IMR-90 (cell line): ENCODE measurements around the gene CEP128. TPM values are rescaled to one million over a fixed set of nuclear protein-coding genes. Genes with fewer than 3 reads are reported as not detected.

Experiments used
- ATAC-seq: fragments of 200-7000 bp; cut with Tn5 transposase; 2 replicates; pipeline ENCODE4 v1.9.1; 2020; ENCODE audit warnings: low read depth, mild to moderate bottlenecking, moderate library complexity
- BruUV-seq: library from RNA; stranded (reverse); fragments of 400-500 nt; replicated peaks from 2 replicates; lab custom pipeline; 2021; lab: Mats Ljungman, UMichigan
- CTCF ChIA-PET: fragments of 300-600 bp; formaldehyde crosslinking; extraction: SDS; loops from one replicate; lab custom pipeline; 2021; ENCODE audit warnings: antibody characterized with exemption; lab: Yijun Ruan, JAX
- POLR2A ChIA-PET: fragments of 300-600 bp; sonication (Branson Sonifier 250); formaldehyde crosslinking; loops from one replicate; lab custom pipeline; 2022; ENCODE audit warnings: antibody characterized with exemption; ENCODE audit not compliant: unreplicated experiment; lab: Charles Lee
- DNase-seq: peaks from one replicate; pipeline ENCODE4 v3.0.0; 2013
- H2AFZ ChIP-seq: replicated peaks from 2 replicates; pipeline ENCODE3; 2013; ENCODE audit warnings: low read length, mild to moderate bottlenecking; ENCODE audit not compliant: poor library complexity
- H2AK5ac ChIP-seq: 2 replicates; pipeline ENCODE4 v1.6.1; 2013; ENCODE audit warnings: low read depth, low read length, inconsistent platforms
- H2AK9ac ChIP-seq: replicated peaks from 2 replicates; pipeline ENCODE3; 2013; ENCODE audit warnings: mild to moderate bottlenecking, low read depth, low read length, moderate library complexity; ENCODE audit not compliant: poor library complexity
- H2BK120ac ChIP-seq: 2 replicates; pipeline ENCODE4 v1.6.1; 2013; ENCODE audit warnings: low read depth, low read length, inconsistent platforms
- H2BK15ac ChIP-seq: 3 replicates; pipeline ENCODE4 v1.6.1; 2013; ENCODE audit warnings: low read depth, low read length, inconsistent platforms
- H2BK20ac ChIP-seq: 2 replicates; pipeline ENCODE4 v1.6.1; 2013; ENCODE audit warnings: low read depth, mild to moderate bottlenecking, inconsistent platforms, low read length, moderate library complexity
- H2BK5ac ChIP-seq: 2 replicates; pipeline ENCODE4 v1.6.1; 2013; ENCODE audit warnings: mild to moderate bottlenecking, low read depth, low read length, inconsistent platforms; ENCODE audit not compliant: poor library complexity, severe bottlenecking
- H3K14ac ChIP-seq: replicated peaks from 2 replicates; pipeline ENCODE4 v1.6.1; 2013; ENCODE audit warnings: low read depth, low read length, inconsistent platforms
- H3K18ac ChIP-seq: 2 replicates; pipeline ENCODE4 v1.6.1; 2013; ENCODE audit warnings: low read depth, low read length, control low read depth
- H3K23ac ChIP-seq: 2 replicates; pipeline ENCODE4 v1.6.1; 2013; ENCODE audit warnings: low read depth, low read length, inconsistent platforms
- H3K27ac ChIP-seq: 2 replicates; pipeline ENCODE4 v1.5.1; 2013; ENCODE audit warnings: mild to moderate bottlenecking, control low read depth, low read length; ENCODE audit not compliant: insufficient read depth
- H3K27me3 ChIP-seq: 2 replicates; pipeline ENCODE4 v1.6.1; 2013; ENCODE audit warnings: low read length; ENCODE audit not compliant: control insufficient read depth, insufficient read depth
- H3K36me3 ChIP-seq: 2 replicates; pipeline ENCODE4 v1.6.1; 2013; ENCODE audit warnings: low read length, mixed read lengths; ENCODE audit not compliant: control insufficient read depth, insufficient read depth
- H3K4ac ChIP-seq: 2 replicates; pipeline ENCODE4 v1.6.1; 2013; ENCODE audit warnings: low read depth, low read length, inconsistent platforms
- H3K4me1 ChIP-seq: 2 replicates; pipeline ENCODE4 v1.6.1; 2013; ENCODE audit warnings: low read length, mixed read lengths; ENCODE audit not compliant: control insufficient read depth, insufficient read depth
- H3K4me2 ChIP-seq: 2 replicates; pipeline ENCODE4 v1.6.1; 2013; ENCODE audit warnings: low read depth, mild to moderate bottlenecking, control low read depth, low read length, moderate library complexity
- H3K4me3 ChIP-seq: 2 replicates; pipeline ENCODE4 v1.5.1; 2013; ENCODE audit warnings: low read depth, mild to moderate bottlenecking, control low read depth, low read length, moderate library complexity; ENCODE audit not compliant: insufficient read depth
- H3K56ac ChIP-seq: 2 replicates; pipeline ENCODE4 v1.6.1; 2013; ENCODE audit warnings: low read length, inconsistent platforms; ENCODE audit not compliant: insufficient read depth; ENCODE audit errors: extremely low read depth
- H3K79me1 ChIP-seq, 2 experiments: 2 replicates each; pipeline ENCODE4 v1.6.1; 2013; ENCODE audit warnings: low read length in 2 of 2, inconsistent platforms in 1 of 2, low read depth in 1 of 2
- H3K9ac ChIP-seq: 2 replicates; pipeline ENCODE4 v1.6.1; 2013; ENCODE audit warnings: low read depth, low read length, control low read depth
- H3K9me1 ChIP-seq: 2 replicates; pipeline ENCODE4 v1.6.1; 2013; ENCODE audit warnings: low read length, inconsistent platforms; ENCODE audit not compliant: insufficient read depth
- H3K9me3 ChIP-seq: 2 replicates; pipeline ENCODE4 v1.6.1; 2013; ENCODE audit warnings: low read length; ENCODE audit not compliant: control insufficient read depth, insufficient read depth
- H4K20me1 ChIP-seq: 2 replicates; pipeline ENCODE4 v1.6.1; 2013; ENCODE audit warnings: low read length, inconsistent platforms; ENCODE audit not compliant: insufficient read depth
- H4K5ac ChIP-seq: 2 replicates; pipeline ENCODE4 v1.6.1; 2013; ENCODE audit warnings: mild to moderate bottlenecking, low read depth, low read length, control low read depth
- H4K8ac ChIP-seq, 2 experiments: 2 replicates each; pipeline ENCODE4 v1.6.1; 2013; ENCODE audit warnings: low read depth in 2 of 2, low read length in 2 of 2, control low read depth in 1 of 2, inconsistent platforms in 1 of 2
- H4K91ac ChIP-seq: 2 replicates; pipeline ENCODE4 v1.6.1; 2013; ENCODE audit warnings: low read depth, low read length, inconsistent platforms; ENCODE audit not compliant: insufficient read depth
- BHLHE40 ChIP-seq: fragments of 150-350 bp; IDR thresholded peaks from 2 replicates; pipeline ENCODE4 v1.6.1; 2016; ENCODE audit warnings: mild to moderate bottlenecking, low read depth, low read length
- CEBPB ChIP-seq: IDR thresholded peaks from 2 replicates; pipeline ENCODE4 v1.6.1; 2012; ENCODE audit warnings: low read depth, low read length, improper control_type of control experiment
- CTCF ChIP-seq: conservative IDR thresholded peaks from 2 replicates; pipeline ENCODE4 v1.5.1; 2012; ENCODE audit warnings: mild to moderate bottlenecking, low read depth, low read length, improper control_type of control experiment
- ELK1 ChIP-seq: fragments of 150-350 bp; IDR thresholded peaks from 2 replicates; pipeline ENCODE4 v1.6.1; 2016; ENCODE audit warnings: low read depth, mild to moderate bottlenecking, low read length, moderate library complexity, borderline replicate concordance
- MXI1 ChIP-seq: IDR thresholded peaks from 2 replicates; pipeline ENCODE4 v1.6.1; 2012; ENCODE audit warnings: low read depth, mild to moderate bottlenecking, low read length, moderate library complexity, borderline replicate concordance
- POLR2A ChIP-seq: IDR thresholded peaks from 2 replicates; pipeline ENCODE4 v1.6.1; 2012; ENCODE audit warnings: mild to moderate bottlenecking, low read depth, low read length
- RAD21 ChIP-seq: IDR thresholded peaks from 2 replicates; pipeline ENCODE4 v1.6.1; 2012; ENCODE audit warnings: low read length, improper control_type of control experiment
- RFX5 ChIP-seq: IDR thresholded peaks from 2 replicates; pipeline ENCODE4 v1.8.0; 2012; ENCODE audit warnings: low read depth, mild to moderate bottlenecking, low read length, moderate library complexity
- SMC3 ChIP-seq: fragments of 150-350 bp; IDR thresholded peaks from 2 replicates; pipeline ENCODE4 v1.6.1; 2016; ENCODE audit warnings: low read depth, mild to moderate bottlenecking, antibody characterized with exemption, low read length, moderate library complexity
- USF2 ChIP-seq: fragments of 150-350 bp; IDR thresholded peaks from 2 replicates; pipeline ENCODE4 v1.6.1; 2017; ENCODE audit warnings: mild to moderate bottlenecking, antibody characterized with exemption, low read length, low read depth
- WGBS, 2 experiments: methylation state at CpG; one replicate each; pipeline versions ENCODE4 v1.1.5 to v1.1.7; 2013; ENCODE audit warnings: missing lambda C conversion rate in 2 of 2; ENCODE audit not compliant: insufficient read length in 1 of 2; ENCODE audit errors: extremely low coverage in 2 of 2; 5-methylcytosine and 5-hydroxymethylcytosine counted together
- dilution Hi-C: fragments of 300-500 bp; cut with HindIII; formaldehyde crosslinking; loops from one replicate; pipeline ENCODE4 v1.14.3; 2018; ENCODE audit warnings: low sequenced_read_pairs; ENCODE audit not compliant: unreplicated experiment
- in situ Hi-C: fragments of 300-500 bp; cut with MboI; formaldehyde crosslinking; loops from 3 replicates; pipeline ENCODE4 v1.14.3; 2019; ENCODE audit warnings: low sequenced_read_pairs, inconsistent platforms, mixed read lengths
- intact Hi-C: fragments of 100-400 bp; cut with micrococcal nuclease; formaldehyde crosslinking; loops from 2 replicates; pipeline ENCODE4 v1.10.0; 2022
- polyA plus RNA-seq, 3 experiments: library from polyadenylated mRNA; depleted of rRNA; stranded (reverse); fragments of >200 nt; gene quantifications; 2 replicates each; pipeline ENCODE4 v1.2.3, GENCODE V29; 2012; ENCODE audit warnings: low replicate concordance in 1 of 3
- total RNA-seq: library from RNA; depleted of rRNA; stranded (reverse); fragments of >200 nt; gene quantifications from 2 replicates; pipeline ENCODE4 v1.2.3, GENCODE V29; 2012

CEP128 gene
- total and polyA plus RNA-seq, 2 of the 4 experiments (the other 2 are of a cell fraction), result 1.9 to 5.7 TPM

GRCh38 chr14:80784820-80785219, 156.7 kb downstream of the CEP128 start:
- 0 out of 2 replicates have a peak, but pooled peaks have one; percentile 21 for TF ChIP-seq SMC3
- no peak for TF ChIP-seq ELK1
- TF ChIP-seq RFX5, result no peak
- TF ChIP-seq MXI1, result no peak
- peak; percentile 49 for TF ChIP-seq RAD21
- TF ChIP-seq POLR2A, result no peak
- TF ChIP-seq BHLHE40, result no peak
- TF ChIP-seq CTCF, result peak; percentile 44; the same call in 1 of the 2 replicates
- TF ChIP-seq CEBPB, result no peak
- no peak for TF ChIP-seq USF2
- POLR2A ChIA-PET, result no interaction called here
- Histone ChIP-seq H3K4me3 (no peak overlapping the region), H4K5ac (no peak overlapping the region), H3K79me1 (0 out of 4 replicates have a peak, but pooled peaks cover 0 to 3% of the 10 kb centered on the region in 2 experiments), H3K18ac (no peak overlapping the region), H2BK120ac (peak overlapping the region; percentile 61; the same call in 1 of the 2 replicates), H4K8ac (no peak overlapping the region), H2AFZ (no peak overlapping the region), H3K27ac (no peak overlapping the region), H2AK9ac (no peak overlapping the region), H4K91ac (no peak overlapping the region), H3K23ac (no peak overlapping the region), H2BK20ac (peak overlapping the region; percentile 44; the same call in 1 of the 2 replicates), H2AK5ac (no peak overlapping the region), H2BK5ac (no peak overlapping the region), H4K20me1 (no peaks in the 10 kb centered on the region), H3K9me1 (no peaks in the 10 kb centered on the region), H3K4me1 (peaks cover 3% of the 10 kb centered on the region), H2BK15ac (no peak overlapping the region), H3K4me2 (no peak overlapping the region), H3K14ac (peak overlapping the region; percentile 53; the same call in 1 of the 2 replicates), H3K56ac (no peak overlapping the region), H3K36me3 (no peaks in the 10 kb centered on the region), H3K4ac (no peak overlapping the region), H3K9me3 (no peaks in the 10 kb centered on the region), H3K9ac (no peak overlapping the region), H3K27me3 (no peaks in the 10 kb centered on the region)
- BruUV-seq, result no TSS peak
- CTCF ChIA-PET, result interaction anchor here (1.0 kb wide), 1 partner anchor 13 kb away, joined by 3 read pairs; no protein-coding TSS in a partner anchor
- intact Hi-C loops, result loop anchor here (2.0 to 10.0 kb wide), 2 partner anchors 570 to 728 kb away; partner anchors contain the start of gene DIO2
- DNase-seq, result peak; percentile 49
- in situ Hi-C loops, result no loop called here
- WGBS, 2 experiments, result 63% methylated on average over 2 of the region's 4 CpGs; no CpG with 5 or more reads in 1 of the 2 experiments
- peak; percentile 77 for ATAC-seq
- dilution Hi-C loops, result no loop called here
